HL-60 (cell line): ENCODE measurements around the gene HECW1.

Experiments used
- CTCF ChIP-seq: IDR thresholded peaks from one replicate; pipeline ENCODE4 v1.5.1; 2011; ENCODE audit warnings: low read length, control low read depth, inconsistent platforms; ENCODE audit not compliant: insufficient read depth
- POLR2AphosphoS5 ChIP-seq: IDR thresholded peaks from 2 replicates; pipeline ENCODE4 v1.6.1; 2012; ENCODE audit warnings: low read depth
- REST ChIP-seq: IDR thresholded peaks from 2 replicates; pipeline ENCODE4 v1.6.1; 2012; ENCODE audit warnings: low read depth; ENCODE audit not compliant: insufficient replicate concordance

GRCh38 chr7:43311694-43312093, 199.2 kb downstream of the HECW1 start:
- TF ChIP-seq REST (no peak), CTCF (no peak), POLR2AphosphoS5 (no peak)
